HCT116 (cell line): ENCODE data around the gene SMIM28. TPM values are rescaled to one million over a fixed set of nuclear protein-coding genes. Genes with fewer than 3 reads are reported as not detected.

Experiments
- ATAC-seq: fragments of 200-7000 bp; cut with Tn5 transposase; 2 replicates; pipeline ENCODE4 v1.9.1; 2020; ENCODE audit warnings: mild to moderate bottlenecking, moderate library complexity
- BruUV-seq: library from RNA; stranded (reverse); fragments of 400-500 nt; replicated peaks from 2 replicates; lab custom pipeline; 2021; lab: Mats Ljungman, UMichigan
- CTCF ChIA-PET: fragments of 300-600 bp; sonication (Branson Sonifier 250); formaldehyde crosslinking; loops from one replicate; lab custom pipeline; 2021; ENCODE audit warnings: antibody characterized with exemption; lab: Charles Lee
- POLR2A ChIA-PET: fragments of 300-600, 350-600 bp; sonication (Branson Sonifier 250); formaldehyde crosslinking; loops from one replicate; lab custom pipeline; 2021; ENCODE audit warnings: antibody characterized with exemption; lab: Charles Lee
- RAD21 ChIA-PET, 2 experiments: fragments of 300-600 bp; sonication (Branson Sonifier 250); formaldehyde crosslinking; loops; one replicate each; lab custom pipeline; 2023; ENCODE audit warnings: low total read pairs in 2 of 2; ENCODE audit not compliant: uncharacterized antibody in 2 of 2, unreplicated experiment in 2 of 2, low non-redundant PET in 1 of 2; lab: Charles Lee
- DNase-seq: peaks from one replicate; pipeline ENCODE4 v3.0.0-alpha.2; 2010; ENCODE audit warnings: low read depth, low spot score
- H2AFZ ChIP-seq: fragments of 200-600 bp; shearing (Covaris generic), sonication (generic); 2 replicates; pipeline ENCODE4 v1.6.1; 2017; ENCODE audit warnings: low read depth, mixed run types, mixed read lengths, antibody characterized with exemption, low read length; ENCODE audit not compliant: poor library complexity, severe bottlenecking
- H3K27ac ChIP-seq: 2 replicates; pipeline ENCODE4 v1.5.1; 2012; ENCODE audit warnings: low read depth, low read length
- H3K27me3 ChIP-seq: fragments of 200-600 bp; sonication (generic); 2 replicates; pipeline ENCODE4 v1.6.1; 2016; ENCODE audit warnings: mixed run types, low read length, mixed read lengths; ENCODE audit not compliant: insufficient read depth
- H3K36me3 ChIP-seq, 2 experiments: fragments of 200-500 bp in 1 of 2; fragments of 200-600 bp in 1 of 2; sonication (Bioruptor generic) in 1 of 2; sonication (generic) in 1 of 2; 2 replicates each; pipeline versions ENCODE4 v1.5.1 to v1.6.1; 2014 to 2016; ENCODE audit warnings: low read length in 2 of 2, inconsistent platforms in 1 of 2, mixed read lengths in 1 of 2, mixed run types in 1 of 2; ENCODE audit not compliant: insufficient read depth in 2 of 2, control insufficient read depth in 1 of 2
- H3K4me1 ChIP-seq, 2 experiments: fragments of 200-600 bp in 1 of 2; sonication (generic) in 1 of 2; 2 replicates each; pipeline versions ENCODE4 v1.5.1 to v1.6.1; 2012 to 2017; ENCODE audit warnings: low read length in 2 of 2, inconsistent platforms in 1 of 2, mild to moderate bottlenecking in 1 of 2, mixed read lengths in 1 of 2, mixed run types in 1 of 2, moderate library complexity in 1 of 2; ENCODE audit not compliant: insufficient read depth in 2 of 2, control insufficient read depth in 1 of 2
- H3K4me2 ChIP-seq: fragments of 200-600 bp; sonication (generic); 2 replicates; pipeline ENCODE4 v1.6.1; 2017; ENCODE audit warnings: mixed run types, low read length, mixed read lengths
- H3K4me3 ChIP-seq, 2 experiments: fragments of 200-600 bp in 1 of 2; sonication (generic) in 1 of 2; replicated peaks in 1 of 2; 2 replicates each; pipeline ENCODE4 v1.5.1; 2011 to 2016; ENCODE audit warnings: low read length in 2 of 2, control low read depth in 1 of 2, low read depth in 1 of 2, mild to moderate bottlenecking in 1 of 2, mixed read lengths in 1 of 2, mixed run types in 1 of 2
- H3K79me2 ChIP-seq: fragments of 200-600 bp; sonication (generic); 2 replicates; pipeline ENCODE4 v1.6.1; 2017; ENCODE audit warnings: mild to moderate bottlenecking, mixed run types, low read length, moderate library complexity, mixed read lengths; ENCODE audit not compliant: insufficient read depth
- H3K9ac ChIP-seq: fragments of 200-600 bp; sonication (generic); 2 replicates; pipeline ENCODE4 v1.6.1; 2016; ENCODE audit warnings: low read length, mixed read lengths
- H3K9me2 ChIP-seq: fragments of 200-600 bp; sonication (generic), shearing (Covaris generic); 2 replicates; pipeline ENCODE4 v1.6.1; 2017; ENCODE audit warnings: mixed run types, mild to moderate bottlenecking, moderate library complexity; ENCODE audit not compliant: insufficient read depth
- H3K9me3 ChIP-seq, 2 experiments: fragments of 200-500 bp in 1 of 2; fragments of 200-600 bp in 1 of 2; sonication (Bioruptor generic) in 1 of 2; sonication (generic) in 1 of 2; 2 replicates each; pipeline ENCODE4 v1.6.1; 2014 to 2017; ENCODE audit warnings: low read length in 2 of 2, mixed read lengths in 2 of 2, inconsistent platforms in 1 of 2, low read depth in 1 of 2, mild to moderate bottlenecking in 1 of 2, mixed run types in 1 of 2, moderate library complexity in 1 of 2; ENCODE audit not compliant: control insufficient read depth in 1 of 2, insufficient read depth in 1 of 2
- H4K20me1 ChIP-seq: fragments of 200-600 bp; sonication (generic), shearing (Covaris generic); 2 replicates; pipeline ENCODE4 v1.6.1; 2017; ENCODE audit warnings: mixed run types, mild to moderate bottlenecking, moderate library complexity; ENCODE audit not compliant: insufficient read depth
- CBX3 ChIP-seq: IDR thresholded peaks from 2 replicates; pipeline ENCODE4 v1.6.1; 2012; ENCODE audit warnings: low read depth
- EZH2 ChIP-seq: fragments of 200-600 bp; sonication (generic); IDR thresholded peaks from 2 replicates; pipeline ENCODE4 v1.6.1; 2017; ENCODE audit warnings: antibody characterized with exemption, mixed run types
- POLR2AphosphoS5 ChIP-seq: IDR thresholded peaks from 2 replicates; pipeline ENCODE4 v1.6.1; 2011; ENCODE audit warnings: mild to moderate bottlenecking, low read depth, low read length, moderate library complexity
- SRF ChIP-seq: IDR thresholded peaks from 2 replicates; pipeline ENCODE4 v1.6.1; 2012; ENCODE audit warnings: low read depth
- ZNF274 ChIP-seq: fragments of 200-500 bp; sonication (Bioruptor generic); IDR thresholded peaks from 2 replicates; pipeline ENCODE4 v1.6.1; 2014; ENCODE audit warnings: mild to moderate bottlenecking, low read depth, low read length, inconsistent platforms
- intact Hi-C: fragments of 100-400 bp; cut with micrococcal nuclease; formaldehyde crosslinking; loops from 2 replicates; pipeline ENCODE4 v1.10.0; 2022
- total RNA-seq: library from RNA; stranded (reverse); gene quantifications from one replicate; pipeline ENCODE4 v1.2.1, GENCODE V29; 2021; ENCODE audit not compliant: unreplicated experiment
- TF ChIP-seq, protein P1 (sequence below), 3 experiments: fragments of 200-600 bp in 1 of 3; sonication (generic) in 1 of 3; IDR thresholded peaks in 2 of 3; conservative IDR thresholded peaks in 1 of 3; 2 replicates each; pipeline ENCODE4 v1.5.1; 2012 to 2017; ENCODE audit warnings: low read depth in 2 of 3, low read length in 2 of 3, antibody characterized with exemption in 1 of 3, borderline replicate concordance in 1 of 3, control low read depth in 1 of 3, mild to moderate bottlenecking in 1 of 3, mixed read lengths in 1 of 3, mixed run types in 1 of 3, moderate library complexity in 1 of 3; ENCODE audit not compliant: insufficient read depth in 1 of 3
- TF ChIP-seq, protein P2 (sequence below): IDR thresholded peaks from 2 replicates; pipeline ENCODE4 v1.6.1; 2012; ENCODE audit warnings: low read depth

The SMIM28 gene
- total RNA-seq, 1 experiment from 2014 or later = not detected

DNA sequence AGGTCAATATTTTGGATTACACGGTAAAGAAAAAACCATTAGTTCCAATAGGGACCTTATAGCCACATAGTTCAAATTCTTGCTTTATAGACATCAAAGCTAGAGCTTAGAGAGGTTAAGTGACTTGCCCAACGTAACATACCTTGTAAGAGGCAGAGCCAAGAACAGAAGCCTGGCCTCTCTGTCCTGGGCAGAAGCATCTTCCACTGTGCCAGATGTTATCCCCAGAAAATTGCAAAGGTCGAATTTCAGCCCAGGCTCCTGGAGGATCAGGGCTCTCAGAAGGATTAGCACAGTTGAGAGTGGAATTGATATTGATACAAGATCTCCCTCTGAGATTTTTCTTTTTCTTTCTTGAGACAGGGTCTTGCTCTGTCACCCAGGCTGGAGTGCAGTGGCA, 6.1 kb downstream of the SMIM28 start (continued):
- TF ChIP-seq, protein P1, sequence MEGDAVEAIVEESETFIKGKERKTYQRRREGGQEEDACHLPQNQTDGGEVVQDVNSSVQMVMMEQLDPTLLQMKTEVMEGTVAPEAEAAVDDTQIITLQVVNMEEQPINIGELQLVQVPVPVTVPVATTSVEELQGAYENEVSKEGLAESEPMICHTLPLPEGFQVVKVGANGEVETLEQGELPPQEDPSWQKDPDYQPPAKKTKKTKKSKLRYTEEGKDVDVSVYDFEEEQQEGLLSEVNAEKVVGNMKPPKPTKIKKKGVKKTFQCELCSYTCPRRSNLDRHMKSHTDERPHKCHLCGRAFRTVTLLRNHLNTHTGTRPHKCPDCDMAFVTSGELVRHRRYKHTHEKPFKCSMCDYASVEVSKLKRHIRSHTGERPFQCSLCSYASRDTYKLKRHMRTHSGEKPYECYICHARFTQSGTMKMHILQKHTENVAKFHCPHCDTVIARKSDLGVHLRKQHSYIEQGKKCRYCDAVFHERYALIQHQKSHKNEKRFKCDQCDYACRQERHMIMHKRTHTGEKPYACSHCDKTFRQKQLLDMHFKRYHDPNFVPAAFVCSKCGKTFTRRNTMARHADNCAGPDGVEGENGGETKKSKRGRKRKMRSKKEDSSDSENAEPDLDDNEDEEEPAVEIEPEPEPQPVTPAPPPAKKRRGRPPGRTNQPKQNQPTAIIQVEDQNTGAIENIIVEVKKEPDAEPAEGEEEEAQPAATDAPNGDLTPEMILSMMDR (IDR thresholded peaks at IDR 0.05 in 2 of 3, conservative IDR thresholded peaks at IDR 0.05 in 1 of 3; ENCODE audit: borderline replicate concordance in 1 of 3, insufficient read depth in 1 of 3, low read depth in 2 of 3, low read length in 2 of 3) = no peak
- TF ChIP-seq, protein P2, sequence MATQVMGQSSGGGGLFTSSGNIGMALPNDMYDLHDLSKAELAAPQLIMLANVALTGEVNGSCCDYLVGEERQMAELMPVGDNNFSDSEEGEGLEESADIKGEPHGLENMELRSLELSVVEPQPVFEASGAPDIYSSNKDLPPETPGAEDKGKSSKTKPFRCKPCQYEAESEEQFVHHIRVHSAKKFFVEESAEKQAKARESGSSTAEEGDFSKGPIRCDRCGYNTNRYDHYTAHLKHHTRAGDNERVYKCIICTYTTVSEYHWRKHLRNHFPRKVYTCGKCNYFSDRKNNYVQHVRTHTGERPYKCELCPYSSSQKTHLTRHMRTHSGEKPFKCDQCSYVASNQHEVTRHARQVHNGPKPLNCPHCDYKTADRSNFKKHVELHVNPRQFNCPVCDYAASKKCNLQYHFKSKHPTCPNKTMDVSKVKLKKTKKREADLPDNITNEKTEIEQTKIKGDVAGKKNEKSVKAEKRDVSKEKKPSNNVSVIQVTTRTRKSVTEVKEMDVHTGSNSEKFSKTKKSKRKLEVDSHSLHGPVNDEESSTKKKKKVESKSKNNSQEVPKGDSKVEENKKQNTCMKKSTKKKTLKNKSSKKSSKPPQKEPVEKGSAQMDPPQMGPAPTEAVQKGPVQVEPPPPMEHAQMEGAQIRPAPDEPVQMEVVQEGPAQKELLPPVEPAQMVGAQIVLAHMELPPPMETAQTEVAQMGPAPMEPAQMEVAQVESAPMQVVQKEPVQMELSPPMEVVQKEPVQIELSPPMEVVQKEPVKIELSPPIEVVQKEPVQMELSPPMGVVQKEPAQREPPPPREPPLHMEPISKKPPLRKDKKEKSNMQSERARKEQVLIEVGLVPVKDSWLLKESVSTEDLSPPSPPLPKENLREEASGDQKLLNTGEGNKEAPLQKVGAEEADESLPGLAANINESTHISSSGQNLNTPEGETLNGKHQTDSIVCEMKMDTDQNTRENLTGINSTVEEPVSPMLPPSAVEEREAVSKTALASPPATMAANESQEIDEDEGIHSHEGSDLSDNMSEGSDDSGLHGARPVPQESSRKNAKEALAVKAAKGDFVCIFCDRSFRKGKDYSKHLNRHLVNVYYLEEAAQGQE = no peak
- TF ChIP-seq EZH2 (no peak), POLR2AphosphoS5 (no peak)

DNA sequence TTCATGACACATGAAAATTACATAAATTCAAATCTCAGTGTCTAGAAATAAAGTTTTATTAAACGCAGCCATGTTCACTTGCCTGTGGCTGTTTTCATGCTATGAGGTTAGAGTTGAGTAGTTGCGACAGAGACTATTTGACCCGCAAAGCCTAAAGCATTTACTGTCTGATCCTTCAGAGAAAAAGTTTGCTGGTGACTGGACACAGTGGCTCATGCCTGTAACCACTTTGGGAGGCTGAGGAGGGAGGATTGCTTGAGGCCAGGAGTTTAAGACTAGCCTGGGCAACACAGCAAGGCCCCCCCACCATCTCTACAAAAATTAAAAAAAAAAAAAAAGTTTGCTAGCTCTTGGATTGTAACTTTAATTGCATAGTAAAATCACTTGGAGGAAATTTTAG, 9.2 kb downstream of the SMIM28 start:
- no peak overlapping the region for H3K4me2 ChIP-seq
- H4K20me1 ChIP-seq = no peaks in the 10 kb centered on the region
- no peak overlapping the region for H3K4me3 ChIP-seq
- ChIA-PET POLR2A (no interaction called here), RAD21 (no interaction called here), CTCF (no interaction called here)
- H3K9me3 ChIP-seq = no peaks in the 10 kb centered on the region
- H3K27ac ChIP-seq = no peak overlapping the region
- ATAC-seq = no peak
- TF ChIP-seq, protein P1 (IDR thresholded peaks at IDR 0.05 in 2 of 3, conservative IDR thresholded peaks at IDR 0.05 in 1 of 3; ENCODE audit: borderline replicate concordance in 1 of 3, insufficient read depth in 1 of 3, low read depth in 2 of 3, low read length in 2 of 3) = no peak
- TF ChIP-seq SRF (no peak), ZNF274 (no peak), CBX3 (no peak), POLR2AphosphoS5 (no peak)
- TF ChIP-seq, protein P2 = no peak
- intact Hi-C loops = no loop called here
- no peaks in the 10 kb centered on the region for H3K27me3 ChIP-seq
- no peak for DNase-seq
- no peak overlapping the region for H3K9ac ChIP-seq
- peaks cover 0 to 12% of the 10 kb centered on the region in 2 experiments; a peak in 3 of 4 replicates for H3K4me1 ChIP-seq
- BruUV-seq = no TSS peak
- H2AFZ ChIP-seq = no peak overlapping the region
- H3K9me2 ChIP-seq = no peaks in the 10 kb centered on the region
- no peaks in the 10 kb centered on the region for H3K79me2 ChIP-seq
- no peaks in the 10 kb centered on the region for H3K36me3 ChIP-seq
